ENCODE measurements around the gene YBEY.

Gene YBEY

DNA sequence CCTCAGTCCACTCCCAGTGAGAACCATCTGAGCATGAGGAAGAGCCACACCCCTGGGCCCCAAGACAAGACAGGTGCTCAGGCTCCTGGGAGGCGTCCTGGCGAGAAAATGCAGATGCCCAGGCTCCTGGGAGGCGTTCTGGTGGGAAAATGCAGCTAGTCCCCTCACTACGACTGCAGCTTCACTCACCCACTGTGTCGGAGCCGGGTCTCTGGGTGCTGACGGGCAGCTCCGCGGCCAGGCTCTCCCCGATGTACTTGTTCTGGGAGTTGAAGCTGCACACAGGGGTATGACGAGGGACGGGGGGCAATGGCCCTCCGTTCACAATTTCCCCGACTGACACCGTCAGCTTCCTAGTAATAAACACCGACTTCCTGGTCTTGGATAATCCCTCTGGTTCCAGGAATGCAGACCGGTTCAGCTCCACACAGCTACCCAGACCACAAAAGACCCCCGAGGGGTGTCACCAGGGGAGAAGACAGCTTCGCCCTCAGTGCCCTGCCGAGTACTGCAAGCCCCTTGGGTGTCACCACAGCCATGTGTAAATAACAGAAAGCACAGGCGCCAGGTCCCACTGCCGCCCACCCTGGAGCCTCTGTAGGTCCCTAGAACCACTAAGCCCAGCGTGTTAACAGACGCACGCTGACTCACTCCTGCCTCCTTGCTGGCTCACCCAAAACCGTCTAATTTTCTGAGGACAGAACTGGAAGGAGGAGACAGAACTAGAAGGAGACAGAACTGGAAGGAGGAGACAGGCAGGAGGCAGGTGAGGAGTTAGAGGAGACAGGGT is 20.2 kb upstream of the YBEY start:
- no peak for DNase-seq

- DNase-seq, result no peak
Observed at GRCh38 chr21:46266946-46267345, 19.2 kb upstream of the YBEY start.

GRCh38 chr21:46268371-46268770 is 17.8 kb upstream of the YBEY start:
- no peak for DNase-seq

- DNase-seq, result no peak
Observed at GRCh38 chr21:46269466-46269865, 16.7 kb upstream of the YBEY start.

- no peak for DNase-seq
Observed at GRCh38 chr21:46273341-46273740, 12.8 kb upstream of the YBEY start.

DNA sequence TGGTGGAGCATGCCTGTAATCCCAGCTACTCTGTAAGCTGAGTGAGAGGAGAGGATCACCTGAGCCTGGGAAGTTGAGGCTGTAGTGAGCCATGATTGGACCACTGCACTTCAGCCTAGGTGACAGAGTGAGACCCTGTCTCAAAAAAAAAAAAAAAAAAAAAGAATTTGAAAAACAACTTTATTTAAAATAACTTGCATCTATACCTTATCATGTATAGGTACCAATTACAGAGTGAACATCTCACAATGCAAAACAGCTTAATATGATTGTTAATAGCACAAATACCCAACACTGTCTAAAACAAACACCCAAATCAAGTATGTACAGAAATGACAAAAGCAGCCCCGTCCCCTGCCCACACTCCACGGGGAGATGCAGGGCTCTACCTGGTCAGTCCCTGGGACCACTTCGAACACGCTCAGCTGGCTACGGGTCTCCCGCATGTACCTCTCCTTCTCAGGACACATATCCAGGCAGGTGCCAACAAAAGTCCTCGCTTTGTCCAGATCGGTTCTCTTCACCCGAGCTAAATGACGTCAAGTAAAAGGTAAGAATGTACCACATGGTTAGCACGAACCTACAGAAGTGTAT is 11.2 kb upstream of the YBEY start:
- no peak for DNase-seq

DNA sequence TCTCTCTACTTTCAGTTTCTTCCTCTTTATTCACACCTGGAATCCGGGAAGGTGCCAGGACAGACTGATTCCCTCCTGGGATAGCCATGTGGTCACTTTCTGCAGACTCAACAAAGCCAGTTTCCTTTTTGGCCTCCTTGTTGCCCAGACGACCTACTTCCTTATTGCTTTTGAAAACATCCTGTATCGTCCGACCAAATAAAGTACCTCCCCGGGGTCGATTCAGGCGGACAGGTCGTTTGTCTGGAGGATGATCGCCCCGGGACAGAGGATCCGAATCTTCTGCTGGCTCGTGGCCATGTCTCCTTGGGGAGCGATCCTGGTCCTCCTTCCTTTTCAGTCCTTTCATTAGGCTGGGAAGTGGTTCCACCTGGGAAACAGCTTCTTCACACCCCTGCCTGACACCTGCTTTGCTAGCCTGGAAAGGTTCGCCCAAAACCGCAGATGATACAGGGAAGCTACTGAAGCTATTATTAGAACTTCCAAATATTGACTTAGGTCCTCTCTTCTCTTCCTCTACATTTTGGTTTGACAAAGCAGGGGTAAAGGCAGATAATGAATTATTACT is 2.0 kb upstream of the YBEY start:
- no peak for DNase-seq

GRCh38 chr21:46284733-46285132 is 1.4 kb upstream of the YBEY start:
- DNase-seq, result no peak

GRCh38 chr21:46285206-46285661 is 908 bp upstream of the YBEY start, which contains the start of gene MCM3AP:
Gene MCM3AP, minus strand, starts transcription at chr21:46285611. Its CDS starts 325 bp downstream, at chr21:46285286.
- no peak for DNase-seq

- no peak for DNase-seq
Observed at GRCh38 chr21:46286648-46287002, 483 bp downstream of the YBEY start.

- no peak for DNase-seq
Observed at GRCh38 chr21:46287541-46287940, 1.4 kb downstream of the YBEY start.

GRCh38 chr21:46289655-46290179 is 3.6 kb downstream of the YBEY start:
- DNase-seq, result no peak

DNA sequence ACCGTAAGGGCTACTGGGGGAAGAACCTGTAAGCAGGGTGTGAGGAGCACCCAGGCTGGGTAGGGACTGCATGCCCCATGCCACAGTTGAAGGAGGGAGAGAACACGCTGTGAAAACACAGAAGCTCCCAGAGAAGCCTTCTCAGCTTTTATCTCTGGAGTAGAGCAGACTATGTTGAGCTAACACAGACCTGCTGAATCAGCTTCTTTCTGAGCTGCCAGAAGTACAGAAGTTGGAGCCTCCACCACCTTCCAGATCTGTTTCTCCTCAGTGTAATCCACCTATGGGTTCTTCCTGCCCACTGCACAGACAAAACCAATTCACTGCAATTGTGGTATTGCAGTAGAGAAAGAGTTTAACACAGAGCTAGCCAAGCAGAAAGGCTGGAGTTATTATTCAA is 5.4 kb downstream of the YBEY start:
- DNase-seq, result no peak

GRCh38 chr21:46294647-46295176 is 8.6 kb downstream of the YBEY start:
- no peak for DNase-seq

GRCh38 chr21:46295177-46295770 is 9.1 kb downstream of the YBEY start:
- DNase-seq, result no peak

- DNase-seq, result peak in 3 of 4 experiments; percentile 9 to 18 (median 17)
Observed at GRCh38 chr21:46295996-46296752, 10.0 kb downstream of the YBEY start.

- DNase-seq, result no peak
Observed at GRCh38 chr21:46297338-46298271, 11.5 kb downstream of the YBEY start.

DNA sequence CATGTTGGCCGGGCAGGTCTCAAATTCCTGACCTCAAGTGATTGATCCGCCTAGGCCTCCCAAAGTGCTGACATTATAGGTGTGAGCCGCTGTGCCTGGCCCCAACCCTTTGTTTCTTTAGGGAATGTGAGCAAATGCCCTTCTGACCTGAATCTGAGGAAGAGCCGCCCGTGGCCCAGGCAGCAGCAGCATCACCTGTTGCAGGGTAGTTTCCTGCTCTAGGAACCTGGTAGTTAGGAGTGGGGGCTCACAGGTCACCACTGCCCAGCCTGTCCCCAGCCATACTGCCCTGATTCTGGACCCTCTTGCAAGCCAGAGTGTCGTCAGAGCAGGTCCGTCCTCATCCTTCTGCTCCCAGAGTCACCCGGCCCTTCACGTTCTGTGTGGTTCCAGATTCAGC is 13.0 kb downstream of the YBEY start:
- no peak for DNase-seq

- DNase-seq, result no peak
Observed at GRCh38 chr21:46301759-46302158, 15.6 kb downstream of the YBEY start.

GRCh38 chr21:46304437-46304836 is 18.3 kb downstream of the YBEY start:
- no peak for DNase-seq

DNA sequence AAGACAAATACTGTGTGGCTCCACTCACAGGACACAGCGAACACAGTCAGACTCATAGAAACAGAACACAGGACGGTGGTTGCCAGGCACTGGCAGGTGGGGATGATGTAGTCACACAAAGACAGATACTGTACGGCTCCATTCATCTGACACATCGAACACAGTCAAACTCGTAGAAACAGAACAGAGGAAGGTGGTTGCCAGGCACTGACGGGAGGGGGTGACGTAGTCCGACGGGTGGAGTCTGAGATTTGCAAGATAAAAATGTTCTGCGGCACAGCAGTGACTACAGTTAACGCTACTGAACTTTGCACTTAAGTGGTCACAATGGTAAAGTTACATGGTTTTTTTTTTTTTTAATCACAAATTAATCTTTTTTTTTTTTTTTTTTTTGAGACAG is 18.8 kb downstream of the YBEY start:
- no peak for DNase-seq

All from activated CD4-positive, CD25-positive, alpha-beta regulatory T cell (primary cell).